ENCODE data around the gene PNRC1.
"Not testable (repeated sequence)": the region's sequence is repeated elsewhere in the genome, so short reads cannot be mapped to it uniquely, and the experiment has no call there.

The PNRC1 gene

DNA sequence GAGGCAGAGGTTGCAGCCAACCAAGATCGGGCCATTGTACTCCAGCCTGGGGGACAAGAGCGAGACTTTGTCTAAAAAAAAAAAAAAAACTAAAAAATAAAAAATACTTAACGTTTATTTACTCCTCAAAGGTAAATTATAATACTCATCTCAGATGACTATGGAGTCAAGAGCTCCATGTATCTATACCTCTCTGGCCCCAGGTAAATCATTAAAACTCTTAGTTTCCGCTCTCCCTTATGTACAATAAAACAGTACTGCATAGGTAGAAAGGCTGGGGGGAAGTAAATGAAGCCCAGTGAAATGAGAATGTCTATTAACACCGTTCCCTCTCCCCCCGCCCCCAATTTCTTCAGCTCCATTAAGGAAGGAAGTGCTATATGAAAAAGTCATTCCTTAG is 36.2 kb downstream of the PNRC1 start:
- no peak for DNase-seq

DNA sequence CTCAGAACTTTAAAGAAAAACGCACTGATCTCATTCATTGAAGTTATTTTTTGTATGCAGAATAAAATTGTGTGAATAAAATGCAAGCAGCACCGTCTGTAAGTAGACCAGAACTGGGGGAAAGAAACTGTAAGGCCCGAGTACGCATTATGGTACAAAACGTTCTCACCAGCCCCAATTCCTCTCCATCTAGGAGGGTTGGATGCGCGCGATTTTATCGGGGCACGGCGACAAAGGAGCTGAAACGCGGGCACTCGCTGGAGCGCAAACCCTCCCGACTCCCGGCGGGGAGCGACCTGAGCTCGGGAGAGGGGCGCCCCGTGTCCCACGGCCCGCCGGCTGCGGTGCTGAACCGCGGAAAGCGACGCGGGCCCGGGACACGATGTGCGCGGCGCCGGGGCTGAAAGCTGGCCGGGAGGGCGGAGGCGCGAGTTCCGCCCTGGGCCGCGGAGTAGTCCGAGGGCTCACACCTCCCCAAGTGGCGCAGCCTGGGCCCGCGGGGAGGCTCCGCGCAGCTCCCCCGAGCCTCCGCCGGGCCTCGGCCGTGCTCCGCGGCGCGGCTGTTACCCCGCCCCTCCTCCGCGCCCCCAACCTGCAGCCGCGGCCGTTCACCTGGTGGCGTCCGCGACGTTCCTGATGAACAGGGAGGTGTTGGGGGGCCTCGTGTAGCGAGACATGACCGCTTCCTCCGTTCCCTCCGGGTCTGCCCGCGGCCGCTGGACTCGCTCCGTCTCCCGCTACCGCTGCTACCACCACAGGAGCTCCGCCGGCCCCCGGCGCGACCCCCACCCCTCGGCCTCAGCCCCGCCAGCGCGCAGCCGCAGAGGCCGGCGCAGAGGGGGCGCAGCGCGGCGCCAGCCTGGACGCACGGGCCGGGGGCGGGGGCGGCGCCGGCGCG is 36.9 kb downstream of the PNRC1 start, which contains the start of gene SRSF12:
Gene SRSF12, minus strand, starts transcription at position 861 of the 898 bp plus-strand sequence. Its CDS starts 184 bp downstream, at position 677.
- peak; percentile 88 for DNase-seq

DNA sequence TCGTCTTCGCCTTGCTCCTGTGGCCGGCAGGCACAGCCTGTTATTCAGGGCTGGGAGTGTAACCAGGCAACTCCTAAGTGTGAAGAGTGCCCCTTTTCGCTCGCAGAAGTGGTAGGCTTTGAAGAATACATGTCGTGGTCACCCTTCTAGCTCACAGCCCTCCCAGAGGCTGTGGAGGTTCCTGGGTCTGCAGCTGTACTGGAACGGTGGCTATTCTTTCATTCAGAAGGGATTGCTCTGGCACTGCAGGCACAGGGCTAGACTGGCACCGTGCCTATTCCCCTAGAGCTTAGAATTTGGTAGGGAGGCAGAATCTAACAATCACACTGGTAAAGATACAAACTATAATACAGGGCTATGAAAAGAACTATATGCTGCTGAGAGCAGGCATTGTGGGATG is 38.4 kb downstream of the PNRC1 start:
- no peak for DNase-seq

- no peak for DNase-seq
Observed at GRCh38 chr6:89120371-89120770, 39.8 kb downstream of the PNRC1 start.

GRCh38 chr6:89121934-89122333 is 41.4 kb downstream of the PNRC1 start:
- DNase-seq, result no peak

- peak; percentile 55 for DNase-seq
Observed at GRCh38 chr6:89122625-89123024, 42.1 kb downstream of the PNRC1 start.

GRCh38 chr6:89128256-89128671 is 47.7 kb downstream of the PNRC1 start:
- DNase-seq, result not testable (repeated sequence)

DNA sequence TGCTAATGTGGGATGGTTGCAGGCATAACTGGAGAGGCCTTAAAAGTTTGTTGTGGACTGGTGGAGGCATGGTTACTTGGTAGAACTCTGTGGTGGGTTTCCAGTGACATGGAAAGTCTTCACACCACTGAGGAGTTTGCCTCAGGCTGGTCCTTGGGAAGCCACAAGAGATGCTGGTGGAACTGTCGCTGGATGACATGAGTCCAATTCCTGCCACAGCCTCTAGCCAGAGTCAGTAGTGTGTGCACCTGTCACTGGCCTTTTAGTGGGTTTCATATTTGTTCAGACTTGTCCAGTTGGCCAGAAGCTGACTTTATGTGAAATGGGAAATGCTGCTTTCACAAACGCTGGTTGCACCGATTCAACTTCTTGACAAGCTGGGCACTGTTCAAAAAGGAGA is 51.0 kb downstream of the PNRC1 start:
- no peak for DNase-seq

DNA sequence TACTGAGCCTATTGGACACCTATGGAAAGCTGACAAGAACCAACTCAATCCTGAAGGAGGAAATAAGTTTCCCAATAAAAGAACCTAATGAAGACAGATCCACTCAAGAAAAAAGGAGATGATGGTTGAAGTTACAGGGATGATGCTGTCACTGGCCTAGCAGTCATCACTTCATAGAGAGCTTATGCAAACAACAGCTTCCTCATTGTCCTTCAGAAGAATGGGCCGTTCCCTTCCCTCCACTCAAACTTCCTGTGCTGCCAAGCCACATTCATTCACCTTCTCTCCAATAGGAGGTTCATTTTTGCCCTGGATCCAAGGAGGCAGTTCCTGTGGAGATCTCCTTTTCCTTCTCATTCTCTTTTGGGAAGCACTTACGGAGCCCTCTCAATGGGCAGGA is 51.5 kb downstream of the PNRC1 start:
- DNase-seq, result no peak

- no peak for DNase-seq
Observed at GRCh38 chr6:89133981-89134380, 53.4 kb downstream of the PNRC1 start.

- no peak for DNase-seq
Observed at GRCh38 chr6:89134723-89135122, 54.2 kb downstream of the PNRC1 start.

All from eye (tissue), 1 donor.